IPS-18c (cell line): ENCODE measurements around the gene GATA3.

Experiments
- H3K4me3 ChIP-seq: 2 replicates; pipeline ENCODE4 v1.7.0; 2013; ENCODE audit warnings: low read depth, mild to moderate bottlenecking, low read length, moderate library complexity; ENCODE audit not compliant: insufficient read depth
- H3K9me3 ChIP-seq: one replicate; pipeline ENCODE4 v1.6.1; 2013; ENCODE audit warnings: mild to moderate bottlenecking, low read length, moderate library complexity; ENCODE audit not compliant: control insufficient read depth, insufficient read depth

GATA3 gene

DNA sequence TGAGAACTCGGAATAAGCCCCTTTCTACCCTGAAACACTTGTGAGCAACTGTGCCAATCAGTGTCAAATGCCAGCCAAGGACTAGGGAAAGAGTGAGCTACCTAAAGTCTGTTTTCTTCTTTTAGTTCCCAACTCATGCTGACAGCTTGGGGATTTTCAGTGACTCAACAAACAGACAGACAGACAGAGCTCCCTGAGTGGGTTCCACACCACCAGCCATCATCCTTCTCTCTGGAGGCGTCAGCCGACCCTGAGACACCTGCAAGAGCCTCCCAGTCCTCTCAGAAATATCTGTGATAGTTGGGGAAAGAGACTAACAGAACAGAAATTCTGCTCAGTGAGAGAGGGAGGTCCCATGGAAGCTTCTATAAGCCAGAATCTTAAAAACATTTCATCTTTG lies 49.5 kb downstream of the GATA3 start:
- H3K4me3 ChIP-seq: no peak overlapping the region
- no peaks in the 10 kb centered on the region for H3K9me3 ChIP-seq

DNA sequence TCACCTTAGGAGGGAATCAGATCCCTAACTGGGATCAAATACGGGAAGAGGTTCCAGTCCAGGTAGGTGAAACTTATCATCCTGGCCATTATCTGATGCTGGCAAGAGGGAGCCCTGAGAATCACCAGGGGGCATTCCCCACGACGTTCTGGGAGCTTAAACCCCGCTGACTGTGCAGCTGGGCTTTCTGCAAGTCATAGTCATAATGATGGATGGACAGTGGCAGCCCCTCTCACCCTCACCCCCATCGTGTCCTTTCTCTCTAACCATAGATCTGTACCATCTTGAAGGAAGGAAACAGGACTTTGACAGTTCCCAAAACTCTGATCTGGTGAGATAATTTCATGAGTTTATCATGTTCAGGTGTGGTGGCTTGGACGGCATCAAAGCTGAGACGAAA lies 50.2 kb downstream of the GATA3 start:
- no peak overlapping the region for H3K4me3 ChIP-seq
- H3K9me3 ChIP-seq: no peaks in the 10 kb centered on the region

DNA sequence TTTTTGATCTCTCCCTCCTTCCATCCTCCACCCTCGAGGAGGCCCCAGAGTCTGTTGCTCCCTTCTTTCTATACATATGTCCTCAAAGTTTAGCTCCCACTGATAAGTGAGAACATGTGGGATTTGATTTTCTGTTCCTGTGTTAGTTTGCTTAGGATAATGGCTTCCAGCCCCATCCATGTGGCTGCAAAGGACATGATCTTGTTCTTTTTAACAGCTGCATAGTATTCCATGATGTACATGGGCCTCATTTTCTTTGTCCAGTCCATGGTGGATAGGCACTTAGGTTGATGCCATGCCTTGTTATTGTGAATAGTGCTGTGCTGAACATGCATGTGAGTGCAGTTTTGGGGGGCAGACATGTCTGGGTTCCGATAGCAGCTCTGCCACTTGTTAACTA lies 51.4 kb downstream of the GATA3 start:
- Histone ChIP-seq H3K9me3 (no peaks in the 10 kb centered on the region), H3K4me3 (no peak overlapping the region)

DNA sequence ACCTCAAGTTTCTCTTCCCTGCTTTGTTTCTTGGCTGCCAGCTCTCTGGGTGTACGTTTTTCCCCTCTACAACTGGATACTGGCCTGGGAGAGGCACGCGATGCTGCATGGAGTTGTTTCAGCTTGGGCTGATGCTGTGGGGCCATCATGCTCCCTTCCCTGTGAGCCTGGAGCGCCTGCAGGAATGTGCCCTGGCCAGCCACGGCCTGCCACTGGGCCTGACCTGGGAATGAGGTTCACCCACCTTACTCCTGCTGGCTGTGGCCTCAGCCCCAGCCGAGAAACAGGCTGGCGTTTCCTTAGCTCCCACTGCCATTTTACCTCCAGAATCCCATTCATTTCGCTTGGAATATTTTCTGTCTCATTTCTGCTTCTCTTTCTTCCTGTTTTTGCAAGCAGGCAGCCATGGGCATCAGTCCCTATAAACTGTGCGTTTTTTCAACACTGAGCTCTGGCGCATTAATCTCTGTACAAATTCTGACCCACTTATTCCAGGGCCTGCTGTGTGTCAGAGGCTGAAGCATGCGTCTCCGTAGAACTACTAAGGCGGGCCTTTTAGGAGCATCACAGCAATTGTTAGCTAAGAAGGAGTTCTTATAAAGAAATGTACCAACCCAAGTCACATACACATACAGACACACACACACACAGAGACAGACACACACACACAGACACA lies 57.9 kb downstream of the GATA3 start:
- Histone ChIP-seq H3K9me3 (no peaks in the 10 kb centered on the region), H3K4me3 (no peak overlapping the region)

DNA sequence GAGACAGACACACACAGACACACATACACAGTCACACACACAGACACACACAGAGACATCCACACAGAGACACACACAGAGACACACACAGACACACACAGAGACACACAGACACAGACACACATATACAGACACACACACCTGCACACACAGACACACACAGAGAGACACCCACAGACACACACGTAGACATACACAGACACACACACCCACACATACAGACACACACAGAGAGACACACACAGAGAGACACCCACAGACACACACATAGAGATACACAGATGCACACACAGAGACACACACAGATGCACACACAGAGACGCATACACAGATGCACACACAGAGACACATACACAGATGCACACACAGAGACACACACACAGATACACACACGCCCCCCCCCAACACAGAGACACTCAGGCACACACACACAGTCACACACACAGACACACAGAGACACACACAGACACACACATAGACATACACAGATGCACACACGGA lies 58.5 kb downstream of the GATA3 start:
- no peak overlapping the region for H3K4me3 ChIP-seq
- no peaks in the 10 kb centered on the region for H3K9me3 ChIP-seq

DNA sequence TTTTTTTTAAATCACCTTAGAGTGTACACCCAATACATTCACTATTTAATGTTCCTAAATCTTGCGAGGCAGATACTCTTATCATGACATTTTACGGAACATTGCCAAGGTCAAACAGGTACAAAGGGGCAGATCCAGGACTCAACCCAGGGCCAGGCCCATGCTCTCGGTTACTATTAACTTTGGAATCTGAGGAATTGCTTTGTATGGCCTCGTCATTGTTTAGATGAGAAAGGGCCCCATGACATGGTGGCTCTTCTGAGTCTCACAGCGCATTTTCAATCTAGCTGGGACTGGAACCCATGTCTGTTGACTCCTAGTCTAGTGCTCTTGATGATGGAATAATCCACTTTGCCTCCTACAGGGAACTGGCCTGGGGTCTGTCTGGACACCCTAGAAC lies 59.1 kb downstream of the GATA3 start:
- no peaks in the 10 kb centered on the region for H3K9me3 ChIP-seq
- no peak overlapping the region for H3K4me3 ChIP-seq

DNA sequence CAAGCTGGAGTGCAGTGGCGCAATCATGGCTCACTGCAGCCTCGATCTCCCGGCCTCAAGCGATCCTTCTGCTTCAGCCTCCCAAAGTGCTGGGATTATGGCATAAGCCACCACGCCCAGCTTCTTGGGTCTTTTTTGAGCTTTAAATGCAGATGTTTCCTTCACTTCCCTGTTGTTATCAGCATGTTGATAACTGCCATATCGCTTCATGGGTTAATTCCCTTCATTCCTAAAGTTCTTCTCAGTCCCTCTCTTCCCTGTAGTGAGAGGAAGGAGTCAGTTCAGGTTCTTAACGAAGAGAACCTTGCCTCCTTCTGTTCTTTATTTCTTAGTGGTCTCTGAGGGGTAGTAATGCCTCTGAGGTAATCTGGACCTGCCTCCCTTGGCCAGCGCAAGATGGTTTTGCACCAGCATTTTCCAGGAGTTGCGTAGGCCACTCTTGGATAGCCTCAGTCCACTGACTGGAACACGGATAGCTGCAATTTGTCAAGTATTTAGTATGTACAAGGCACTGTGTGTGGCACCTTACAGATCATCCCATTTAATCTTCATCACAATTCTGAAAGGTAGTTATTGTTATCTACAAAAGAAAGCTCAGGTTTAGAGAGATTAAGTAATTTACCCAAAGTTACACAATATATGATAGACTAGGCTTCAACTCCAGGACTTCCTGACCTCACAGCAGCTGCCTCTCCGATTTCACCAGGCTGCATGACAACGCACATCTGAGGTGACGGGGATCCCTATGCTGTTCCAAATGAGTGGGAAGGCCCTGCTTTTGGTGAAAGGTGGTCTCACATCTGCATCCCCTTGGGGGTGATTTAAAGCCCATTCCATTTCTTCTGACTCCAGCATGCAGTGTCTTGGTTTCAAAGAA lies 60.5 kb downstream of the GATA3 start:
- no peaks in the 10 kb centered on the region for H3K9me3 ChIP-seq
- no peak overlapping the region for H3K4me3 ChIP-seq

DNA sequence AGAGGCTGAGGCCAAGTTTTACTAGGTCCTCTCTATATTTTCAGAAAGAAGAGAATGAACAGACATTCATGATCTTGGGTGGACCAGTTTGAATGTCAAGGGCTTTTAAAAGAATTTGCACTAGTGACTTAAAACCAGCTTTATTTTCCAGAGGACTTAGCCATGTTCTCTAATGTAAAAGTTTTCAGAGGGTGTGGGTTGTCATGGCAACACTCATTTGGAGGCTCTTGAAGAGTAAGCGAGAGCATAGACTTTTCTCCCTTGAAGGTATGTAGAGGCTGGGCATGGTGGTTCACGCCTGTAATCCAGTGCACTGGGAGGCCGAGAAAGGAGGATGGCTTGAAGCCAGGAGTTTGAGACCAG lies 61.1 kb downstream of the GATA3 start:
- Histone ChIP-seq H3K4me3 (no peak overlapping the region), H3K9me3 (no peaks in the 10 kb centered on the region)

DNA sequence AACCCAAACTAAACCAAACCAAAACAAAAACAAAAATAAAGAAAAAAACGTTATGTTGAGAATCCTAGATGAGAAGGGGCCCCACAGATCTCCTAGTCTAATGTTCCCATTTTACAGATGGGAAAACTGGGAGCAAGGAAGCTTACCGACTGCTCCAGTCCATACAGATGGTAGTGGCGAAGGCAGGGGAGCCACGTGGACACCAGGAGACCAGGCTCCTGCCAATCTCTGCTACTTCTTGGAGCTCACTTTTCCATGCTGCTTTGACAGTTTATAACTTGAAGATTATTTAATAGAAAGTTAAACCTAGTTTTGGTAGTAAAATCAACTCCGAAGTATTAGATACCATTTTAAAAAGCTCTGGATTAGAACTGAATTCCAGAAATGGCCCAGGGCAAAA lies 62.0 kb downstream of the GATA3 start:
- Histone ChIP-seq H3K9me3 (no peaks in the 10 kb centered on the region), H3K4me3 (no peak overlapping the region)

DNA sequence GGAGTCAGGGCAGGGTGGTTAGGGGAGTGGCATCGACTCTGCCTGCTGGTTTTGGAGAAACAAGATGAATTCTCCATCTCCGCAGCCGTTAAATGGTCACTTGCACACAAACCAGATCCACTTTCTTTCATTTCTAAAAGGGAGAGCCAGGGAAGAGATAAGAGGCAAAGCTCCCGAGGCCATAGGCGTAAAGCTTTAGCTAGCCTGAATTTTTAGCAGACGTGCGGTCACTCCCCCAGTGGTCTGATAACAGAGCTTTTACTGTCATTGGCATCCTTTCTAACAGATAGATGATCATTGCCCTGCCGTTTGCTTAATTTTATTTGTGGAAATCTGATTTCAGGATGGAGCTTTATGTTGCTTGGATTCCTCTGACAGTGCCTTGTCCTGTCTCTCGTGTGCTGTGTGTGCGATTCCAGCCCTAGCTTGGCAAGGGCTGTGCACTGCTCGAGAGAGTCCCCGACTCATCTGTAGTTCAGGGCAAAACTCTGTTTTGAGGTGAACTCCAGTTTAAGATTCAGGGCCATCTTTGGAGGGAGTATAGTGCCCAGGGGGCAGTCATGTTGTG lies 62.5 kb downstream of the GATA3 start:
- H3K9me3 ChIP-seq: no peaks in the 10 kb centered on the region

DNA sequence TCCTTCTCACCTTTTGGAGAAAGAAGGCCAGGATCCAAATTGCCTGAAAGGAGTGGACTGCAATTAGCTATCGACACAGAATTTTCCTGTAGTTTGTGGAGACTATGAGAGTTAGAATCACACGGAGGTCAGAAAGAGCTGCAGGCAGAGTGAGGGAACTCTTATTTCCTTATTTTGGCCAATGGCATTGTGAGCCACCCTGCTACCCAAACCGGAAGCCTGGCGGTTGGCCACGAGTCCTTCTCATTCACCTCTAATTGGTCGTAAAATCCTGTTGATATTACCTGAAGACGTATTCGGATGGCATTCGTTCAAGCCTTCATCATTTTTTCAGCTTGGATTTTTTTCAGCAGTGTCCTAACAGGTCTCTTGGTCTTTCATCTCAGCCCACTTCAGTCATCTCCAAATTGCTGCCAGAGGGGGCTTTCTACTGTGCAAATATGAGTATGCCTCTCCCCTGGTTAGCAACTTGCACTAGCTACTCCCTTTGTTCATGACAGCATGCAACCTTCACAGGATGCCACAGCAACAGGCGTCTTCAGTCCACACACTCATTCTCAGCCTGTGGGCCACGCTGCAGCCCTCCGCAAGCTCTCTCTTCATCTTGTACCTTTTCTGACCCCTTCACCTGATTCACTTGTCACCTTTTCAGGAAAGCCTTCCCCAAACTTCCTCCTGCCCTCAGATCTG lies 66.9 kb downstream of the GATA3 start:
- H3K9me3 ChIP-seq: no peaks in the 10 kb centered on the region
- H3K4me3 ChIP-seq: no peak overlapping the region

More for the DNA sequence above, 62.5 kb downstream of the GATA3 start:
- no peak overlapping the region for H3K4me3 ChIP-seq

DNA sequence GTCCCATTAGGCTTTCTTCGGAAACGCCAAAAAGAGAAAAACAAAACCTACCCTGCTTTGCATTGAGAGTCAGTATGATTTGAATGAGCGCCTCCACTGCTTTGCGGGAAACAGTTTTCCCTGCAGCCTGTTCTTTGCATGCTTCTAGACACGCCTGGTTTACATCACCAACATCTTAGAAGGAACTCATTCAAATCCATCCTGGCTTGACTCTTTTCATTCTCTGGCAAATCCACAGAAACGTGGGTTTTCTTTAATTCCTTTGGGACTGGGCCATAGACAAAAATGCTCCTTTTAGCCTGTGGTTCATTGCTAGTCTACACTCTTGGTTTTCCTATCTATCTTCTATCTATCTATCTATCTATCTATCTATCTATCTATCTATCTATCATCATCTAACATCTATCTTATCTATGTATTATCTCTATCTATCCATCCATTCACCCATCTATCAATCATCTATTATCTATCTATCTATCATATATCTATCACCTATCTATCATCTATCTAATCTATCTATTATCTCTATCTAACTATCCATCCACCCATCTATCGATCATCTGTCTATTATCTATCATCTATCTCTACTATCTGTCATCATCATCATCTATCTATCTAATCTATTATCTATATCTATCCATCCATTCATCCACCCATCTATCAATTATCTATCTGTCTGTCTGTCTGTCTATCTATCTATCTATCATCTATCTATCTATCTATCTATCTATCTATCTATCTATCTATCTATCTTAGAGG lies 68.3 kb downstream of the GATA3 start:
- Histone ChIP-seq H3K4me3 (no peak overlapping the region), H3K9me3 (no peaks in the 10 kb centered on the region)

DNA sequence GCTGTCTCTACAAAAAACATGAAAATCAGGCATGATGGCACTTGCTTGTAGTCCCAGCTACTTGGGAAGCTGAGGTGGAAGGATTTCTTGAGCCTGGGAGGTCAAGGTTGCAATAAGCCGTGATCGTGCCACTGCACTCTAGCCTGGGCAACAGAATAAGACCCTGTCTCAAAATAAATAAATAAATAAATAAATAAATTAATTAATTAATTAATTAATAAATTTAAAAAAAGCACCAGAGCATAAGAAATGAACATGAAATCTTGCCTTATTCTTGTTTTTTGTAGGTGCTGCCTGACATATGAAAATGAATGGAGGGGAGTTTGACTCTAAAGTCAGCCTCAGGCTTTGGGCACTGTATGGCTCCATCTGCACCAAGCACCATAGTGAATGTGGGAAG lies 69.9 kb downstream of the GATA3 start:
- no peaks in the 10 kb centered on the region for H3K9me3 ChIP-seq
- no peak overlapping the region for H3K4me3 ChIP-seq
